Measurements from ENCODE around the gene MYL12A.

DNA sequence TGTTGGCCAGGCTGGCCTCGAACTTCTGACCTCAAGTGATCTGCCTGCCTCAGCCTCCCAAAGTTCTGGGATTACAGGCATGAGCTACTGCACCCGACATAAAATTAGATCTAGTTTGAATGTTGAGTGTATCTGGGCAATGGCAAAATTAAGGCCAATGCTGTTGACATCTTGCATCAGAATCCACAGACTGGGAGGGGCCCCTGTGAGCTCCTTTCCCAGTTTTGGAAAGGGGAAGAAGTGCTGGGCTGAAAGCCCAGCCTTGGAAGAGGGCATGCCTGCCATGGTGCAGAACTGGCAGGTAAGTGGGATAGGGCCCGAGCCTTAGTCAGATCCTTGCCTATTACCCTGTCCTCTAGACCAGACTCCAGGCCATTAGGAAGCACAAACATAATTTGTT, 23.4 kb upstream of the MYL12A start:
- no peak for TF ChIP-seq CTCF (IDR thresholded peaks at IDR 0.05; ENCODE audit: extremely low read depth in 1 of 2, insufficient read depth in 1 of 2, low read depth in 1 of 2, low read length in 2 of 2)
- no peak for TF ChIP-seq EZH2 (IDR thresholded peaks at IDR 0.05; ENCODE audit: borderline replicate concordance, low read depth, low read length, severe bottlenecking)
- TF ChIP-seq POLR2AphosphoS5 (IDR thresholded peaks at IDR 0.05; ENCODE audit: insufficient read depth, low read depth, low read length) = no peak
- no peak for TF ChIP-seq POLR2A (IDR thresholded peaks at IDR 0.05; ENCODE audit: low read depth, low read length)
- TF ChIP-seq MAX (IDR thresholded peaks at IDR 0.05; ENCODE audit: insufficient read depth, insufficient read length) = no peak
- no peak for TF ChIP-seq MYC (IDR thresholded peaks at IDR 0.05; ENCODE audit: low read depth, low read length)
- TF ChIP-seq FOS (IDR thresholded peaks at IDR 0.05; ENCODE audit: borderline replicate concordance, insufficient read depth, low read length) = no peak
